Esophagus squamous epithelium (tissue), 4 donors: ENCODE results near the gene GOLGA2.
"Not testable (repeated sequence)": the region's sequence is repeated elsewhere in the genome, so short reads cannot be mapped to it uniquely, and the experiment has no call there.

Experiments used
- POLR2A ChIP-seq, 4 donors: fragments of 450-650 bp; IDR thresholded peaks; one replicate each; pipeline ENCODE4 v1.6.1; 2017; ENCODE audit warnings: antibody characterized with exemption in 4 of 4, mild to moderate bottlenecking in 4 of 4, moderate library complexity in 3 of 4
- TF ChIP-seq, protein P1 (sequence below), 6 experiments: fragments of 450-650 bp in 4 of 6; fragments of 200-600 bp in 2 of 6; sonication (generic) in 2 of 6; IDR thresholded peaks; one replicate each; pipeline ENCODE4 v1.5.1; 2016 to 2019; ENCODE audit warnings: antibody characterized with exemption in 6 of 6, mild to moderate bottlenecking in 4 of 6, moderate library complexity in 4 of 6

GRCh38 chr9:128279088-128280073, 3.6 kb upstream of the GOLGA2 start:
- TF ChIP-seq, protein P1, sequence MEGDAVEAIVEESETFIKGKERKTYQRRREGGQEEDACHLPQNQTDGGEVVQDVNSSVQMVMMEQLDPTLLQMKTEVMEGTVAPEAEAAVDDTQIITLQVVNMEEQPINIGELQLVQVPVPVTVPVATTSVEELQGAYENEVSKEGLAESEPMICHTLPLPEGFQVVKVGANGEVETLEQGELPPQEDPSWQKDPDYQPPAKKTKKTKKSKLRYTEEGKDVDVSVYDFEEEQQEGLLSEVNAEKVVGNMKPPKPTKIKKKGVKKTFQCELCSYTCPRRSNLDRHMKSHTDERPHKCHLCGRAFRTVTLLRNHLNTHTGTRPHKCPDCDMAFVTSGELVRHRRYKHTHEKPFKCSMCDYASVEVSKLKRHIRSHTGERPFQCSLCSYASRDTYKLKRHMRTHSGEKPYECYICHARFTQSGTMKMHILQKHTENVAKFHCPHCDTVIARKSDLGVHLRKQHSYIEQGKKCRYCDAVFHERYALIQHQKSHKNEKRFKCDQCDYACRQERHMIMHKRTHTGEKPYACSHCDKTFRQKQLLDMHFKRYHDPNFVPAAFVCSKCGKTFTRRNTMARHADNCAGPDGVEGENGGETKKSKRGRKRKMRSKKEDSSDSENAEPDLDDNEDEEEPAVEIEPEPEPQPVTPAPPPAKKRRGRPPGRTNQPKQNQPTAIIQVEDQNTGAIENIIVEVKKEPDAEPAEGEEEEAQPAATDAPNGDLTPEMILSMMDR (IDR thresholded peaks at IDR 0.05) = not testable (repeated sequence)
- not testable (repeated sequence) for TF ChIP-seq POLR2A (IDR thresholded peaks at IDR 0.05)
